Upper lobe of right lung (tissue), 1 donor: ENCODE results near the gene GASK1A. TPM values are rescaled to one million over a fixed set of nuclear protein-coding genes. Genes with fewer than 3 reads are reported as not detected.
A peak's percentile ranks its signal among the peaks of the same experiment; 100 is the strongest.

Experiments used
- ATAC-seq: fragments of 200-7000 bp; cut with Tn5 transposase; one replicate; pipeline ENCODE4 v1.9.1; 2020; ENCODE audit warnings: mild to moderate bottlenecking, moderate library complexity
- DNase-seq: peaks from one replicate; pipeline ENCODE4 v3.0.0-alpha.2; 2020
- H3K27ac ChIP-seq: fragments of 200-600 bp; one replicate; pipeline ENCODE4 v1.8.0; 2022
- H3K27me3 ChIP-seq: fragments of 200-600 bp; one replicate; pipeline ENCODE4 v1.8.0; 2022; ENCODE audit warnings: mild to moderate bottlenecking
- H3K36me3 ChIP-seq: fragments of 200-600 bp; one replicate; pipeline ENCODE4 v1.8.0; 2022
- H3K4me1 ChIP-seq: fragments of 200-600 bp; one replicate; pipeline ENCODE4 v1.8.0; 2022
- H3K4me3 ChIP-seq: fragments of 200-600 bp; one replicate; pipeline ENCODE4 v1.8.0; 2022; ENCODE audit warnings: mild to moderate bottlenecking
- H3K9me3 ChIP-seq: fragments of 200-600 bp; one replicate; pipeline ENCODE4 v1.8.0; 2022
- CTCF ChIP-seq: fragments of 200-600 bp; IDR thresholded peaks from one replicate; pipeline ENCODE4 v1.8.0; 2022; ENCODE audit warnings: antibody characterized with exemption
- intact Hi-C: fragments of 100-400 bp; cut with DNase I; formaldehyde crosslinking; loops from one replicate; pipeline ENCODE4 v1.11.0; 2022
- total RNA-seq: library from RNA; stranded (reverse); fragmentation: NEBNext Ultra II Directional; extraction: Animal tissue kit (Norgen Biotek cat#: 25700); gene quantifications from one replicate; pipeline ENCODE4 v1.2.1, GENCODE V29; 2021
- donor health status: DM: no; HTN: yes; CAD: no; lungs with severe emphysema.

GASK1A gene
- total RNA-seq, 1 donor from 2014 or later, result 3.9 TPM

- no peak for TF ChIP-seq CTCF
- H3K4me3 ChIP-seq, result no peak overlapping the region
- H3K4me1 ChIP-seq, result peaks cover 24% of the 10 kb centered on the region
- no peaks in the 10 kb centered on the region for H3K27me3 ChIP-seq
- DNase-seq (peak; percentile 74), ATAC-seq (peak; percentile 86)
- no peaks in the 10 kb centered on the region for H3K9me3 ChIP-seq
- no peaks in the 10 kb centered on the region for H3K36me3 ChIP-seq
- peak overlapping the region; percentile 33 for H3K27ac ChIP-seq
- intact Hi-C loops, result no loop called here
Measured at GRCh38 chr3:43001094-43001553, 22.0 kb downstream of the GASK1A start.

- Histone ChIP-seq H3K9me3 (no peaks in the 10 kb centered on the region), H3K4me3 (no peak overlapping the region), H3K36me3 (no peaks in the 10 kb centered on the region), H3K4me1 (peaks cover 24% of the 10 kb centered on the region), H3K27me3 (no peaks in the 10 kb centered on the region), H3K27ac (peak overlapping the region; percentile 72)
- no peak for DNase-seq
- ATAC-seq, result no peak
- intact Hi-C loops, result no loop called here
- no peak for TF ChIP-seq CTCF
Measured at GRCh38 chr3:43001556-43002121, 22.5 kb downstream of the GASK1A start.

- Histone ChIP-seq H3K36me3 (no peaks in the 10 kb centered on the region), H3K9me3 (no peaks in the 10 kb centered on the region), H3K4me3 (no peak overlapping the region), H3K27ac (no peak overlapping the region), H3K27me3 (no peaks in the 10 kb centered on the region), H3K4me1 (peaks cover 22% of the 10 kb centered on the region)
- no peak for TF ChIP-seq CTCF
- no peak for ATAC-seq
- intact Hi-C loops, result no loop called here
- no peak for DNase-seq
Measured at GRCh38 chr3:43004282-43004681, 25.2 kb downstream of the GASK1A start.

GRCh38 chr3:43005253-43005652 is 26.1 kb downstream of the GASK1A start:
- Histone ChIP-seq H3K4me1 (peaks cover 14% of the 10 kb centered on the region), H3K36me3 (no peaks in the 10 kb centered on the region), H3K27ac (no peak overlapping the region), H3K9me3 (no peaks in the 10 kb centered on the region), H3K4me3 (no peak overlapping the region), H3K27me3 (no peaks in the 10 kb centered on the region)
- ATAC-seq (no peak), DNase-seq (no peak)
- TF ChIP-seq CTCF, result no peak
- intact Hi-C loops, result no loop called here

GRCh38 chr3:43005981-43006380 is 26.9 kb downstream of the GASK1A start:
- Histone ChIP-seq H3K36me3 (no peaks in the 10 kb centered on the region), H3K4me3 (no peak overlapping the region), H3K9me3 (no peaks in the 10 kb centered on the region), H3K27me3 (no peaks in the 10 kb centered on the region), H3K4me1 (peaks cover 9% of the 10 kb centered on the region), H3K27ac (no peak overlapping the region)
- TF ChIP-seq CTCF, result no peak
- DNase-seq (no peak), ATAC-seq (no peak)
- intact Hi-C loops, result no loop called here

- no peak for TF ChIP-seq CTCF
- DNase-seq, result no peak
- intact Hi-C loops, result no loop called here
Measured at GRCh38 chr3:43006825-43007224, 27.7 kb downstream of the GASK1A start.

More at GRCh38 chr3:43006825-43007224, 27.7 kb downstream of the GASK1A start:
- Histone ChIP-seq H3K4me1 (peaks cover 4% of the 10 kb centered on the region), H3K27ac (no peak overlapping the region), H3K4me3 (no peak overlapping the region), H3K27me3 (no peaks in the 10 kb centered on the region), H3K36me3 (no peaks in the 10 kb centered on the region), H3K9me3 (no peaks in the 10 kb centered on the region)
- no peak for ATAC-seq
